ENCODE data around the gene TRIO. TPM values are rescaled to one million over a fixed set of nuclear protein-coding genes. Genes with fewer than 3 reads are reported as not detected.

The TRIO gene
- total and polyA plus RNA-seq, 10 of the 15 experiments (the other 5 are each of a cell fraction or from before 2014, with no cell fraction given): 5.1 to 96.4 (median 44.6) TPM

GRCh38 chr5:14189680-14190079 is 46.5 kb downstream of the TRIO start:
- Histone ChIP-seq H3K4me3 (no peak overlapping the region), H3K9ac (ENCODE audit: control insufficient read depth, insufficient read depth, low read length) (no peak overlapping the region), H3K27me3 (replicated peaks in 1 of 2; ENCODE audit: control insufficient read depth in 2 of 2, insufficient read depth in 2 of 2, low read length in 1 of 2) (no peaks in the 10 kb centered on the region), H3K79me2 (ENCODE audit: control insufficient read depth, insufficient read depth, low read length) (peaks cover 88% of the 10 kb centered on the region), H3K4me1 (ENCODE audit: control insufficient read depth, insufficient read depth, low read length) (peaks cover 11% of the 10 kb centered on the region), H4K20me1 (ENCODE audit: control insufficient read depth, insufficient read depth) (no peaks in the 10 kb centered on the region; the same call in 1 of the 2 replicates), H3K27ac (ENCODE audit: control insufficient read depth, insufficient read depth) (no peak overlapping the region), H3K4me2 (ENCODE audit: control insufficient read depth, insufficient read depth) (no peak overlapping the region), H3K36me3 (ENCODE audit: control insufficient read depth in 2 of 2, insufficient read depth in 2 of 2, low read length in 1 of 2) (peaks cover 0 to 2% of the 10 kb centered on the region in 2 experiments; a peak in 1 of 4 replicates), H2AFZ (ENCODE audit: control insufficient read depth, low read depth, low read length) (no peak overlapping the region), H3K9me3 (replicated peaks; ENCODE audit: control insufficient read depth, insufficient read depth, low read length) (no peaks in the 10 kb centered on the region)
- FAIRE-seq: no peak
- DNase-seq (ENCODE audit: low read depth, low spot score): no peak
- ChIA-PET SMC1A (ENCODE audit: uncharacterized antibody, unreplicated experiment) (interaction anchor here (0.6 to 1.8 kb wide), 8 partner anchors 9 to 80 kb away, joined by 3 to 7 read pairs (median 3); no protein-coding TSS in a partner anchor), CTCF (interaction anchor here (1.3 kb wide), 1 partner anchor 9 kb away, joined by 5 read pairs; no protein-coding TSS in a partner anchor), RAD21 (ENCODE audit: unreplicated experiment) (interaction anchor here (1.2 to 1.6 kb wide), 3 partner anchors 11 to 68 kb away, joined by 3 to 5 read pairs (median 4); no protein-coding TSS in a partner anchor), POLR2A (interaction anchor here (0.7 to 1.8 kb wide), 5 partner anchors 9 to 77 kb away, joined by 3 to 6 read pairs (median 4); no protein-coding TSS in a partner anchor)
- in situ Hi-C loops (cut with MboI): no loop called here
- ATAC-seq: no peak
- TF ChIP-seq RAD21 (IDR thresholded peaks at IDR 0.05; ENCODE audit: insufficient read depth, low read depth, low read length) (no peak), TCF12 (IDR thresholded peaks at IDR 0.05; ENCODE audit: low read depth, low read length) (no peak), NFYA (IDR thresholded peaks at IDR 0.05; ENCODE audit: borderline replicate concordance, low read depth, low read length) (no peak), SP1 (IDR thresholded peaks at IDR 0.05; ENCODE audit: low read depth, low read length) (no peak), MYB (IDR thresholded peaks at IDR 0.05; ENCODE audit: borderline replicate concordance, low read depth, low read length) (no peak)
- no TSS peak for BruUV-seq (replicated peaks)
- intact Hi-C loops (cut with micrococcal nuclease; ENCODE audit: unreplicated experiment): no loop called here
- WGBS (ENCODE audit: insufficient coverage, insufficient replicate concordance, low lambda C conversion rate, missing lambda C conversion rate): 53% methylated on average over 4 of the region's 4 CpGs
